GM19438 (cell line): Measurements from ENCODE around the gene SIRT2.
"Not testable (repeated sequence)": the region's sequence is repeated elsewhere in the genome, so short reads cannot be mapped to it uniquely, and the experiment has no call there.

ENCODE experiments used
- ATAC-seq: cut with Tn5 transposase; IDR thresholded peaks from one replicate; pipeline ENCODE4 v1.9.1; 2021; ENCODE audit warnings: low read depth; ENCODE audit not compliant: unreplicated experiment

SIRT2 gene

GRCh38 chr19:38869836-38870607 lies 29.4 kb downstream of the SIRT2 start:
- ATAC-seq: peak; percentile 80

- no peak for ATAC-seq
Observed at GRCh38 chr19:38869160-38869835, 30.1 kb downstream of the SIRT2 start.

- ATAC-seq: no peak
Observed at GRCh38 chr19:38868551-38868950, 30.9 kb downstream of the SIRT2 start.

- ATAC-seq: no peak
Observed at GRCh38 chr19:38867171-38867780, 32.1 kb downstream of the SIRT2 start.

GRCh38 chr19:38862321-38863059 lies 36.9 kb downstream of the SIRT2 start:
- ATAC-seq: no peak

GRCh38 chr19:38861368-38861767 lies 38.0 kb downstream of the SIRT2 start:
- no peak for ATAC-seq

GRCh38 chr19:38859631-38860204 lies 39.7 kb downstream of the SIRT2 start:
- not testable (repeated sequence) for ATAC-seq

GRCh38 chr19:38856813-38857212 lies 42.6 kb downstream of the SIRT2 start:
- no peak for ATAC-seq

GRCh38 chr19:38855751-38856150 lies 43.7 kb downstream of the SIRT2 start:
- ATAC-seq: not testable (repeated sequence)

- not testable (repeated sequence) for ATAC-seq
Observed at GRCh38 chr19:38854961-38855360, 44.5 kb downstream of the SIRT2 start.

- no peak for ATAC-seq
Observed at GRCh38 chr19:38853214-38853613, 46.2 kb downstream of the SIRT2 start.

GRCh38 chr19:38852231-38853044 lies 47.0 kb downstream of the SIRT2 start:
- ATAC-seq: no peak

- no peak for ATAC-seq
Observed at GRCh38 chr19:38851622-38852230, 47.7 kb downstream of the SIRT2 start.

GRCh38 chr19:38850976-38851621 lies 48.3 kb downstream of the SIRT2 start:
- no peak for ATAC-seq

GRCh38 chr19:38850436-38850975 lies 48.9 kb downstream of the SIRT2 start:
- peak; percentile 67 for ATAC-seq

- ATAC-seq: peak; percentile 53
Observed at GRCh38 chr19:38849860-38850435, 49.5 kb downstream of the SIRT2 start, which contains the start of gene HNRNPL. Gene HNRNPL, minus strand, starts transcription at chr19:38849986. Its CDS starts 20 bp downstream, at chr19:38849966.

- peak; percentile 4 for ATAC-seq
Observed at GRCh38 chr19:38849147-38849859, 50.1 kb downstream of the SIRT2 start.
